Loucy (cell line): Measurements from ENCODE around the gene PRELP.
"Not testable (repeated sequence)": the region's sequence is repeated elsewhere in the genome, so short reads cannot be mapped to it uniquely, and the experiment has no call there.

Experiments used
- H2AFZ ChIP-seq: fragments of 200-600 bp; sonication (generic); 2 replicates; pipeline ENCODE4 v1.6.0; 2016; ENCODE audit warnings: antibody characterized with exemption, mild to moderate bottlenecking, low read length, moderate library complexity
- H3F3A ChIP-seq: fragments of 200-600 bp; 2 replicates; pipeline ENCODE4 v1.6.0; 2016; ENCODE audit warnings: antibody characterized with exemption, low read depth, mild to moderate bottlenecking
- H3K27me3 ChIP-seq: fragments of 200-600 bp; sonication (generic); 2 replicates; pipeline ENCODE4 v1.6.1; 2014; ENCODE audit warnings: low read length, mild to moderate bottlenecking; ENCODE audit not compliant: insufficient read depth, poor library complexity, severe bottlenecking
- H3K36me3 ChIP-seq: fragments of 200-600 bp; sonication (generic); 2 replicates; pipeline ENCODE4 v1.6.1; 2016; ENCODE audit warnings: low read length; ENCODE audit not compliant: insufficient read depth
- H3K4me1 ChIP-seq: fragments of 200-600 bp; sonication (generic); 2 replicates; pipeline ENCODE4 v1.5.1; 2014; ENCODE audit warnings: low read length, mild to moderate bottlenecking; ENCODE audit not compliant: insufficient read depth, poor library complexity, severe bottlenecking
- H3K4me2 ChIP-seq: fragments of 200-600 bp; sonication (generic); 2 replicates; pipeline ENCODE4 v1.6.0; 2014; ENCODE audit warnings: antibody characterized with exemption, low read length, low read depth, mild to moderate bottlenecking; ENCODE audit not compliant: poor library complexity, severe bottlenecking
- H3K4me3 ChIP-seq: fragments of 200-600 bp; sonication (generic); 2 replicates; pipeline ENCODE4 v1.5.1; 2014; ENCODE audit warnings: low read length, mild to moderate bottlenecking, mixed read lengths; ENCODE audit not compliant: poor library complexity, severe bottlenecking
- H3K79me2 ChIP-seq: fragments of 200-600 bp; sonication (generic); 2 replicates; pipeline ENCODE4 v1.6.1; 2014; ENCODE audit warnings: low read length; ENCODE audit not compliant: insufficient read depth
- H3K9ac ChIP-seq: fragments of 200-600 bp; sonication (generic); 2 replicates; pipeline ENCODE4 v1.6.0; 2014; ENCODE audit warnings: mild to moderate bottlenecking, low read depth, low read length, moderate library complexity; ENCODE audit not compliant: poor library complexity, severe bottlenecking
- H3K9me2 ChIP-seq: fragments of 200-600 bp; sonication (generic); replicated peaks from 2 replicates; pipeline ENCODE4 v1.6.1; 2016; ENCODE audit warnings: low read depth, low read length, mixed read lengths
- H3K9me3 ChIP-seq: fragments of 200-600 bp; sonication (generic); 2 replicates; pipeline ENCODE4 v1.6.1; 2014; ENCODE audit warnings: mild to moderate bottlenecking, antibody characterized with exemption, low read length, low read depth; ENCODE audit not compliant: insufficient read depth
- H4K20me1 ChIP-seq: fragments of 200-600 bp; sonication (generic); 2 replicates; pipeline ENCODE4 v1.6.0; 2014; ENCODE audit warnings: antibody characterized with exemption, low read length, mild to moderate bottlenecking; ENCODE audit not compliant: insufficient read depth, poor library complexity, severe bottlenecking
- CTCF ChIP-seq: fragments of 200-600 bp; sonication (generic); conservative IDR thresholded peaks from 2 replicates; pipeline ENCODE4 v1.5.1; 2014; ENCODE audit warnings: mild to moderate bottlenecking, antibody characterized with exemption, low read length
- EZH2phosphoT487 ChIP-seq: fragments of 200-600 bp; IDR thresholded peaks from 2 replicates; pipeline ENCODE4 v1.6.1; 2018; ENCODE audit warnings: antibody characterized with exemption, mild to moderate bottlenecking, moderate library complexity, borderline replicate concordance

The PRELP gene

GRCh38 chr1:203464743-203465142 is 10.9 kb upstream of the PRELP start:
- no peaks in the 10 kb centered on the region for H4K20me1 ChIP-seq
- no peaks in the 10 kb centered on the region for H3K9me3 ChIP-seq
- H3K9me2 ChIP-seq: no peaks in the 10 kb centered on the region
- no peak overlapping the region for H3K4me2 ChIP-seq
- TF ChIP-seq EZH2phosphoT487: no peak
- TF ChIP-seq CTCF: no peak
- no peak overlapping the region for H3K4me3 ChIP-seq
- H3K4me1 ChIP-seq: no peaks in the 10 kb centered on the region
- H2AFZ ChIP-seq: no peak overlapping the region
- no peaks in the 10 kb centered on the region for H3K27me3 ChIP-seq
- H3K79me2 ChIP-seq: no peaks in the 10 kb centered on the region
- no peaks in the 10 kb centered on the region for H3K36me3 ChIP-seq
- H3F3A ChIP-seq: no peaks in the 10 kb centered on the region
- no peak overlapping the region for H3K9ac ChIP-seq

GRCh38 chr1:203465146-203465798 is 10.3 kb upstream of the PRELP start:
- Histone ChIP-seq H3K4me2 (no peak overlapping the region), H3K79me2 (no peaks in the 10 kb centered on the region), H3K27me3 (no peaks in the 10 kb centered on the region), H3K36me3 (no peaks in the 10 kb centered on the region), H3K4me3 (no peak overlapping the region), H4K20me1 (no peaks in the 10 kb centered on the region), H2AFZ (no peak overlapping the region), H3K4me1 (no peaks in the 10 kb centered on the region), H3K9me3 (no peaks in the 10 kb centered on the region), H3K9me2 (no peaks in the 10 kb centered on the region), H3F3A (no peaks in the 10 kb centered on the region), H3K9ac (no peak overlapping the region)
- no peak for TF ChIP-seq CTCF
- TF ChIP-seq EZH2phosphoT487: no peak

- H3K4me1 ChIP-seq: no peaks in the 10 kb centered on the region
- no peaks in the 10 kb centered on the region for H3K36me3 ChIP-seq
- TF ChIP-seq EZH2phosphoT487: no peak
- H3K9me3 ChIP-seq: no peaks in the 10 kb centered on the region
- no peaks in the 10 kb centered on the region for H3K79me2 ChIP-seq
- no peak overlapping the region for H2AFZ ChIP-seq
- H3F3A ChIP-seq: no peaks in the 10 kb centered on the region
- H3K27me3 ChIP-seq: no peaks in the 10 kb centered on the region
- no peak overlapping the region for H3K4me3 ChIP-seq
- H3K9ac ChIP-seq: no peak overlapping the region
- no peak overlapping the region for H3K4me2 ChIP-seq
- H3K9me2 ChIP-seq: no peaks in the 10 kb centered on the region
- no peaks in the 10 kb centered on the region for H4K20me1 ChIP-seq
These were observed 9.7 kb upstream of the PRELP start for GRCh38 chr1:203465948-203466347.

- H3K4me2 ChIP-seq, H3F3A ChIP-seq, H3K9me2 ChIP-seq, H3K4me1 ChIP-seq, H3K36me3 ChIP-seq, H3K79me2 ChIP-seq, H2AFZ ChIP-seq, H4K20me1 ChIP-seq, H3K4me3 ChIP-seq, H3K9ac ChIP-seq, H3K27me3 ChIP-seq, H3K9me3 ChIP-seq: not testable (repeated sequence)
These were observed 8.6 kb upstream of the PRELP start for GRCh38 chr1:203466906-203467549.
